ENCODE measurements around the gene OCA2.

DNA sequence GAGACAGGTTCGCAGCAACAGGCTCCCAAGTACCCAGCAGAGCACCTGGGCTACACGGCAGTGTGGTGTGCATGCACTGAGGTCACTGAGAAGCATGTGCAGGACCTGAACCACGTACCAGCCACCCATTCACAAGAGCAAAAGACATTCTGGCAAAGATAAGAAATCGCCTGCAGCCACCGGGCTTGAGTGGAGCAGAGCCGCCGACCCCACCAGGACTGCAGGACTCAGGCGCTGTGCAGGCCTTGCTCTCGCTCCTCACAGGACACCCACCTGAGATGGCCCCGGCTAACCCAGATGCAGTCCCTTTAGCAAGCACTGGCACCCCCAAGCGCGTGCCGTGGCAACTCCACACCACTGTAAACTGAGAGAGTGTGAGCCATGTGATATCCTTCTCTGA is 32.3 kb upstream of the OCA2 start:
- TF ChIP-seq, protein P1, sequence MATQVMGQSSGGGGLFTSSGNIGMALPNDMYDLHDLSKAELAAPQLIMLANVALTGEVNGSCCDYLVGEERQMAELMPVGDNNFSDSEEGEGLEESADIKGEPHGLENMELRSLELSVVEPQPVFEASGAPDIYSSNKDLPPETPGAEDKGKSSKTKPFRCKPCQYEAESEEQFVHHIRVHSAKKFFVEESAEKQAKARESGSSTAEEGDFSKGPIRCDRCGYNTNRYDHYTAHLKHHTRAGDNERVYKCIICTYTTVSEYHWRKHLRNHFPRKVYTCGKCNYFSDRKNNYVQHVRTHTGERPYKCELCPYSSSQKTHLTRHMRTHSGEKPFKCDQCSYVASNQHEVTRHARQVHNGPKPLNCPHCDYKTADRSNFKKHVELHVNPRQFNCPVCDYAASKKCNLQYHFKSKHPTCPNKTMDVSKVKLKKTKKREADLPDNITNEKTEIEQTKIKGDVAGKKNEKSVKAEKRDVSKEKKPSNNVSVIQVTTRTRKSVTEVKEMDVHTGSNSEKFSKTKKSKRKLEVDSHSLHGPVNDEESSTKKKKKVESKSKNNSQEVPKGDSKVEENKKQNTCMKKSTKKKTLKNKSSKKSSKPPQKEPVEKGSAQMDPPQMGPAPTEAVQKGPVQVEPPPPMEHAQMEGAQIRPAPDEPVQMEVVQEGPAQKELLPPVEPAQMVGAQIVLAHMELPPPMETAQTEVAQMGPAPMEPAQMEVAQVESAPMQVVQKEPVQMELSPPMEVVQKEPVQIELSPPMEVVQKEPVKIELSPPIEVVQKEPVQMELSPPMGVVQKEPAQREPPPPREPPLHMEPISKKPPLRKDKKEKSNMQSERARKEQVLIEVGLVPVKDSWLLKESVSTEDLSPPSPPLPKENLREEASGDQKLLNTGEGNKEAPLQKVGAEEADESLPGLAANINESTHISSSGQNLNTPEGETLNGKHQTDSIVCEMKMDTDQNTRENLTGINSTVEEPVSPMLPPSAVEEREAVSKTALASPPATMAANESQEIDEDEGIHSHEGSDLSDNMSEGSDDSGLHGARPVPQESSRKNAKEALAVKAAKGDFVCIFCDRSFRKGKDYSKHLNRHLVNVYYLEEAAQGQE (IDR thresholded peaks at IDR 0.05; ENCODE audit: insufficient read depth in 1 of 2, low read depth in 2 of 2, low read length in 2 of 2), result no peak
- TF ChIP-seq TAF1 (IDR thresholded peaks at IDR 0.05; ENCODE audit: borderline replicate concordance, insufficient read depth, low read length), result no peak

All from PFSK-1 (cell line).